ENCODE data around the gene CALHM4. TPM values are rescaled to one million over a fixed set of nuclear protein-coding genes. Genes with fewer than 3 reads are reported as not detected.

Gene CALHM4
- polyA plus RNA-seq, 1 experiment = not detected

GRCh38 chr6:116570856-116571682 is 17.5 kb downstream of the CALHM4 start, which contains the start of gene RWDD1:
RWDD1 (plus strand) TSS chr6:116571504; CDS start chr6:116571583, 79 bp downstream.
- H3K4me3 ChIP-seq (ENCODE audit: low read depth, low read length) = peak within 1 kb of the TSS; percentile 95
- DNase-seq (ENCODE audit: low read depth, low spot score) = peak; percentile 99
- H3K27me3 ChIP-seq (ENCODE audit: control insufficient read depth, insufficient read depth, low read length) = no peaks in the 10 kb centered on the region
- 0 out of 2 replicates have a peak, but pooled peaks have one; percentile 3 for TF ChIP-seq CTCF (IDR thresholded peaks at IDR 0.05; ENCODE audit: low read depth, low read length)
- H3K27ac ChIP-seq (ENCODE audit: low read depth, low read length) = peak within 1 kb of the TSS; percentile 79
- H3K9me3 ChIP-seq (ENCODE audit: control insufficient read depth, insufficient read depth, low read length) = no peaks in the 10 kb centered on the region
- ChIA-PET CTCF (interaction anchor here (0.9 to 5.6 kb wide), 12 partner anchors 8 to 353 kb away, joined by 3 to 44 read pairs (median 4); partner anchors contain the start of genes CALHM4 and CALHM5), POLR2A (interaction anchor here (0.6 to 1.9 kb wide), 10 partner anchors 13 to 501 kb away, joined by 3 to 4 read pairs (median 3); partner anchors contain the start of gene CALHM5)

GRCh38 chr6:116571683-116572000 is 18.1 kb downstream of the CALHM4 start:
- H3K27ac ChIP-seq (ENCODE audit: low read depth, low read length) = peak overlapping the region; percentile 79
- ChIA-PET CTCF (interaction anchor here (0.9 to 5.6 kb wide), 9 partner anchors 8 to 354 kb away, joined by 3 to 44 read pairs (median 8); partner anchors contain the start of genes CALHM4 and CALHM5), POLR2A (interaction anchor here (0.6 to 1.9 kb wide), 9 partner anchors 14 to 502 kb away, joined by 3 to 4 read pairs (median 3); partner anchors contain the start of gene CALHM5)
- H3K4me3 ChIP-seq (ENCODE audit: low read depth, low read length) = peak overlapping the region; percentile 87
- TF ChIP-seq CTCF (IDR thresholded peaks at IDR 0.05; ENCODE audit: low read depth, low read length) = no peak
- no peak for DNase-seq (ENCODE audit: low read depth, low spot score)
- no peaks in the 10 kb centered on the region for H3K27me3 ChIP-seq (ENCODE audit: control insufficient read depth, insufficient read depth, low read length)
- H3K9me3 ChIP-seq (ENCODE audit: control insufficient read depth, insufficient read depth, low read length) = no peaks in the 10 kb centered on the region

- no peak for TF ChIP-seq CTCF (IDR thresholded peaks at IDR 0.05; ENCODE audit: low read depth, low read length)
- no peak for DNase-seq (ENCODE audit: low read depth, low spot score)
- Histone ChIP-seq H3K4me3 (ENCODE audit: low read depth, low read length) (peak overlapping the region; percentile 87), H3K9me3 (ENCODE audit: control insufficient read depth, insufficient read depth, low read length) (no peaks in the 10 kb centered on the region), H3K27me3 (ENCODE audit: control insufficient read depth, insufficient read depth, low read length) (no peaks in the 10 kb centered on the region), H3K27ac (ENCODE audit: low read depth, low read length) (no peak overlapping the region)
- POLR2A ChIA-PET = interaction anchor here (0.9 to 1.6 kb wide), 2 partner anchors 16 to 34 kb away, joined by 3 read pairs; no protein-coding TSS in a partner anchor
- CTCF ChIA-PET = interaction anchor here (1.3 to 5.6 kb wide), 7 partner anchors 9 to 354 kb away, joined by 3 to 44 read pairs (median 19); no protein-coding TSS in a partner anchor
Measured at GRCh38 chr6:116572162-116572561, 18.6 kb downstream of the CALHM4 start.

GRCh38 chr6:116575227-116575626 is 21.7 kb downstream of the CALHM4 start:
- CTCF ChIA-PET = interaction anchor here (0.9 kb wide), 1 partner anchor 357 kb away, joined by 3 read pairs; no protein-coding TSS in a partner anchor
- no peaks in the 10 kb centered on the region for H3K27me3 ChIP-seq (ENCODE audit: control insufficient read depth, insufficient read depth, low read length)
- no peak overlapping the region for H3K4me3 ChIP-seq (ENCODE audit: low read depth, low read length)
- H3K9me3 ChIP-seq (ENCODE audit: control insufficient read depth, insufficient read depth, low read length) = no peaks in the 10 kb centered on the region
- no peak for TF ChIP-seq CTCF (IDR thresholded peaks at IDR 0.05; ENCODE audit: low read depth, low read length)
- no peak for DNase-seq (ENCODE audit: low read depth, low spot score)
- POLR2A ChIA-PET = no interaction called here
- H3K27ac ChIP-seq (ENCODE audit: low read depth, low read length) = no peak overlapping the region

- Histone ChIP-seq H3K9me3 (ENCODE audit: control insufficient read depth, insufficient read depth, low read length) (no peaks in the 10 kb centered on the region), H3K4me3 (ENCODE audit: low read depth, low read length) (no peak overlapping the region), H3K27ac (ENCODE audit: low read depth, low read length) (no peak overlapping the region), H3K27me3 (ENCODE audit: control insufficient read depth, insufficient read depth, low read length) (no peaks in the 10 kb centered on the region)
- ChIA-PET POLR2A (no interaction called here), CTCF (interaction anchor here (0.6 to 1.0 kb wide), 2 partner anchors 17 to 301 kb away, joined by 3 to 4 read pairs; no protein-coding TSS in a partner anchor)
- no peak for DNase-seq (ENCODE audit: low read depth, low spot score)
- TF ChIP-seq CTCF (IDR thresholded peaks at IDR 0.05; ENCODE audit: low read depth, low read length) = no peak
Measured at GRCh38 chr6:116577486-116577885, 23.9 kb downstream of the CALHM4 start.

Data from AG04450 (cell line).